Measurements from ENCODE around the gene SHISA9.

- TF ChIP-seq CTCF (IDR thresholded peaks at IDR 0.05), result no peak
- TF ChIP-seq POLR2A (IDR thresholded peaks at IDR 0.05), result no peak
- TF ChIP-seq EP300 (IDR thresholded peaks at IDR 0.05), result no peak
Measured at GRCh38 chr16:12988071-12988470, 86.7 kb downstream of the SHISA9 start.
